Measurements from ENCODE around the gene MRPS10.

- TF ChIP-seq CTCF (IDR thresholded peaks at IDR 0.05) (no peak), POLR2A (IDR thresholded peaks at IDR 0.05) (no peak)
Observed at GRCh38 chr6:42200035-42200434, 17.6 kb downstream of the MRPS10 start.

Measured in body of pancreas (tissue), 4 donors.